HEK293 (cell line): ENCODE measurements around the gene HOOK1.

Experiments used
- ELK4 ChIP-seq: IDR thresholded peaks from 2 replicates; pipeline ENCODE4 v1.6.1; 2011; ENCODE audit warnings: mild to moderate bottlenecking, low read depth, low read length, borderline replicate concordance
- GLIS2 ChIP-seq: fragments of 450-650 bp; formaldehyde crosslinking; IDR thresholded peaks from 2 replicates; pipeline ENCODE4 v1.5.1; 2016; ENCODE audit warnings: missing biosample characterization, missing genetic modification characterization
- PATZ1 ChIP-seq: fragments of 450-650 bp; formaldehyde crosslinking; IDR thresholded peaks from 2 replicates; pipeline ENCODE4 v1.5.1; 2016; ENCODE audit warnings: missing biosample characterization, missing genetic modification characterization
- RBAK ChIP-seq: fragments of 450-650 bp; formaldehyde crosslinking; IDR thresholded peaks from 2 replicates; pipeline ENCODE4 v1.5.1; 2016; ENCODE audit warnings: missing biosample characterization, missing genetic modification characterization
- REPIN1 ChIP-seq: fragments of 450-650 bp; formaldehyde crosslinking; IDR thresholded peaks from 2 replicates; pipeline ENCODE4 v1.5.1; 2017; ENCODE audit warnings: missing biosample characterization, missing genetic modification characterization, low read depth
- ZNF169 ChIP-seq: fragments of 450-650 bp; formaldehyde crosslinking; IDR thresholded peaks from 2 replicates; pipeline ENCODE4 v1.5.1; 2016; ENCODE audit warnings: missing biosample characterization, missing genetic modification characterization
- ZNF214 ChIP-seq: fragments of 450-650 bp; formaldehyde crosslinking; IDR thresholded peaks from 2 replicates; pipeline ENCODE4 v1.5.1; 2017; ENCODE audit warnings: missing biosample characterization, mild to moderate bottlenecking, missing genetic modification characterization, borderline replicate concordance
- ZNF223 ChIP-seq: fragments of 450-650 bp; formaldehyde crosslinking; IDR thresholded peaks from 2 replicates; pipeline ENCODE4 v1.5.1; 2016; ENCODE audit warnings: missing biosample characterization, missing genetic modification characterization
- ZNF239 ChIP-seq: fragments of 450-650 bp; formaldehyde crosslinking; IDR thresholded peaks from 2 replicates; pipeline ENCODE4 v1.5.1; 2016; ENCODE audit warnings: missing biosample characterization, missing genetic modification characterization
- ZNF24 ChIP-seq: fragments of 450-650 bp; formaldehyde crosslinking; IDR thresholded peaks from 2 replicates; pipeline ENCODE4 v1.5.1; 2016; ENCODE audit warnings: missing biosample characterization, missing genetic modification characterization
- ZNF335 ChIP-seq: fragments of 450-650 bp; formaldehyde crosslinking; conservative IDR thresholded peaks from 2 replicates; pipeline ENCODE4 v1.5.1; 2016; ENCODE audit warnings: missing biosample characterization, missing genetic modification characterization
- ZNF398 ChIP-seq: fragments of 450-650 bp; formaldehyde crosslinking; IDR thresholded peaks from 2 replicates; pipeline ENCODE4 v1.5.1; 2017; ENCODE audit warnings: missing biosample characterization, missing genetic modification characterization
- ZNF416 ChIP-seq: fragments of 450-650 bp; formaldehyde crosslinking; IDR thresholded peaks from 2 replicates; pipeline ENCODE4 v1.5.1; 2016; ENCODE audit warnings: missing biosample characterization, missing genetic modification characterization
- ZNF426 ChIP-seq: fragments of 450-650 bp; formaldehyde crosslinking; IDR thresholded peaks from 2 replicates; pipeline ENCODE4 v1.5.1; 2017; ENCODE audit warnings: missing biosample characterization, missing genetic modification characterization, mild to moderate bottlenecking, inconsistent platforms, moderate library complexity
- ZNF473 ChIP-seq: fragments of 450-650 bp; formaldehyde crosslinking; IDR thresholded peaks from 2 replicates; pipeline ENCODE4 v1.5.1; 2017; ENCODE audit warnings: missing biosample characterization, missing genetic modification characterization
- ZNF501 ChIP-seq: fragments of 450-650 bp; formaldehyde crosslinking; IDR thresholded peaks from 2 replicates; pipeline ENCODE4 v1.5.1; 2016; ENCODE audit warnings: missing biosample characterization, missing genetic modification characterization
- ZNF514 ChIP-seq: fragments of 450-650 bp; formaldehyde crosslinking; IDR thresholded peaks from 2 replicates; pipeline ENCODE4 v1.5.1; 2016; ENCODE audit warnings: missing biosample characterization, missing genetic modification characterization
- ZNF660 ChIP-seq: fragments of 450-650 bp; IDR thresholded peaks from 2 replicates; pipeline ENCODE4 v1.5.1; 2018; ENCODE audit warnings: missing biosample characterization, mild to moderate bottlenecking, missing genetic modification characterization
- ZNF76 ChIP-seq: fragments of 450-650 bp; formaldehyde crosslinking; IDR thresholded peaks from 2 replicates; pipeline ENCODE4; 2016; ENCODE audit warnings: low read depth, missing biosample characterization, missing genetic modification characterization, borderline replicate concordance
- ZSCAN23 ChIP-seq: fragments of 450-650 bp; formaldehyde crosslinking; IDR thresholded peaks from 2 replicates; pipeline ENCODE4 v1.5.1; 2016; ENCODE audit warnings: missing biosample characterization, missing genetic modification characterization
- ZXDB ChIP-seq: fragments of 450-650 bp; formaldehyde crosslinking; IDR thresholded peaks from 2 replicates; pipeline ENCODE4 v1.5.1; 2016; ENCODE audit warnings: missing biosample characterization, missing genetic modification characterization
- TF ChIP-seq, protein P1 (sequence below): fragments of 450-650 bp; formaldehyde crosslinking; IDR thresholded peaks from 2 replicates; pipeline ENCODE4 v1.5.1; 2016; ENCODE audit warnings: missing biosample characterization, missing genetic modification characterization
- TF ChIP-seq, protein P2 (sequence below): fragments of 450-650 bp; formaldehyde crosslinking; IDR thresholded peaks from 2 replicates; pipeline ENCODE4 v1.5.1; 2016; ENCODE audit warnings: missing biosample characterization, missing genetic modification characterization
- TF ChIP-seq, protein P3 (sequence below): fragments of 450-650 bp; formaldehyde crosslinking; IDR thresholded peaks from 2 replicates; pipeline ENCODE4 v1.5.1; 2017; ENCODE audit warnings: missing biosample characterization, missing genetic modification characterization
- TF ChIP-seq, protein P4 (sequence below): fragments of 450-650 bp; formaldehyde crosslinking; IDR thresholded peaks from 2 replicates; pipeline ENCODE4 v1.5.1; 2016; ENCODE audit warnings: missing biosample characterization, missing genetic modification characterization

HOOK1 gene

DNA sequence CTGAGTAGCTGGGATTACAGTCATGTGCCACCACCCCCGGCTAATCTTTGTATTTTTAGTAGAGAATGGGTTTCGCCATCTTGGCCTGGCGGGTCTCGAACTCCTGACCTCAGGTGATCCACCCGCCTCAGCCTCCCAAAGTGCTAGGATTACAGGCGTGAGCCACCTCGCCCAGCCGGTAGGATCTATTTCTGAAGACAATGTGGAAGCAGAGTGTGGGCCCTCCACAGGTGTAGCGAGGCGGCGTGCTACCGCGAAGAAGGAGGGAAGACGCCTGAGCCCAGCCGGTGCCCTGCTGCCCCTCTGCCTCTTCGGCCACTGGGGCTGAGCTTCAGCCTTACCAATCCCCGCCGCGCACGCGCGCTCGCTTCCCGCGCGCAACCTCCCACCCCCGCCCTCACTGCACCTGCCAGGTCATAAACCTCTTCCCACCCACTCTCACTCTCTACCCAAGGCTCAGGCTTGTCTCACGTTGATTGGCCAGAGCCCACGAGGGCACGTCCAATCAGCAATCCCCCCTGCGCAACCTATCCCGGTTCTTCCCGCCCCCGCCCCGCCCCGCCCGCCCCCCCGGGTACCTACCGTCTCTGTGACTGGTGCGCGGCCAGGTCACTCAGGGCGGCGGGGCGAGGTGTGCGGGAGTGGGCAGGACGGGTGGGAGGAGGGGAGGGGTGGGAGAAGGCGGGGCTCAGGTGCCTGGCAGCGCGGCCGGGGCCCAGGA lies 409 bp upstream of the HOOK1 start (continued):
- TF ChIP-seq ZSCAN23 (no peak), ZNF660 (tag by site-specific recombination) (no peak), ZNF169 (tag by site-specific recombination) (no peak), ZNF501 (peak; percentile 96), ZNF473 (tag by site-specific recombination) (no peak), REPIN1 (0 out of 2 replicates have a peak, but pooled peaks have one; percentile 50), ZNF239 (peak; percentile 48; the same call in 1 of the 2 replicates), ZNF426 (tag by site-specific recombination) (no peak), ZNF335 (peak; percentile 52), ZNF24 (tag by site-specific recombination) (0 out of 2 replicates have a peak, but pooled peaks have one; percentile 57), PATZ1 (tag by site-specific recombination) (0 out of 2 replicates have a peak, but pooled peaks have one; percentile 26), ELK4 (no peak), ZNF398 (tag by site-specific recombination) (no peak), GLIS2 (peak; percentile 28), RBAK (tag by site-specific recombination) (no peak), ZNF223 (no peak), ZNF514 (tag by site-specific recombination) (no peak), ZNF76 (tag by site-specific recombination) (peak; percentile 51), ZNF416 (tag by site-specific recombination) (no peak), ZXDB (peak; percentile 74), ZNF214 (tag by site-specific recombination) (no peak)
- TF ChIP-seq, protein P1, sequence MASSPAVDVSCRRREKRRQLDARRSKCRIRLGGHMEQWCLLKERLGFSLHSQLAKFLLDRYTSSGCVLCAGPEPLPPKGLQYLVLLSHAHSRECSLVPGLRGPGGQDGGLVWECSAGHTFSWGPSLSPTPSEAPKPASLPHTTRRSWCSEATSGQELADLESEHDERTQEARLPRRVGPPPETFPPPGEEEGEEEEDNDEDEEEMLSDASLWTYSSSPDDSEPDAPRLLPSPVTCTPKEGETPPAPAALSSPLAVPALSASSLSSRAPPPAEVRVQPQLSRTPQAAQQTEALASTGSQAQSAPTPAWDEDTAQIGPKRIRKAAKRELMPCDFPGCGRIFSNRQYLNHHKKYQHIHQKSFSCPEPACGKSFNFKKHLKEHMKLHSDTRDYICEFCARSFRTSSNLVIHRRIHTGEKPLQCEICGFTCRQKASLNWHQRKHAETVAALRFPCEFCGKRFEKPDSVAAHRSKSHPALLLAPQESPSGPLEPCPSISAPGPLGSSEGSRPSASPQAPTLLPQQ: peak; percentile 86
- TF ChIP-seq, protein P2, sequence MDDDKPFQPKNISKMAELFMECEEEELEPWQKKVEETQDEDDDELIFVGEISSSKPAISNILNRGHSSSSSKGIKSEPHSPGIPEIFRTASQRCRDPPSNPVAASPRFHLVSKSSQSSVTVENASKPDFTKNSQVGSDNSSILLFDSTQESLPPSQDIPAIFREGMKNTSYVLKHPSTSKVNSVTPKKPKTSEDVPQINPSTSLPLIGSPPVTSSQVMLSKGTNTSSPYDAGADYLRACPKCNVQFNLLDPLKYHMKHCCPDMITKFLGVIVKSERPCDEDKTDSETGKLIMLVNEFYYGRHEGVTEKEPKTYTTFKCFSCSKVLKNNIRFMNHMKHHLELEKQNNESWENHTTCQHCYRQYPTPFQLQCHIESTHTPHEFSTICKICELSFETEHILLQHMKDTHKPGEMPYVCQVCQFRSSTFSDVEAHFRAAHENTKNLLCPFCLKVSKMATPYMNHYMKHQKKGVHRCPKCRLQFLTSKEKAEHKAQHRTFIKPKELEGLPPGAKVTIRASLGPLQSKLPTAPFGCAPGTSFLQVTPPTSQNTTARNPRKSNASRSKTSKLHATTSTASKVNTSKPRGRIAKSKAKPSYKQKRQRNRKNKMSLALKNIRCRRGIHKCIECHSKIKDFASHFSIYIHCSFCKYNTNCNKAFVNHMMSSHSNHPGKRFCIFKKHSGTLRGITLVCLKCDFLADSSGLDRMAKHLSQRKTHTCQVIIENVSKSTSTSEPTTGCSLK: no peak
- TF ChIP-seq, protein P3, sequence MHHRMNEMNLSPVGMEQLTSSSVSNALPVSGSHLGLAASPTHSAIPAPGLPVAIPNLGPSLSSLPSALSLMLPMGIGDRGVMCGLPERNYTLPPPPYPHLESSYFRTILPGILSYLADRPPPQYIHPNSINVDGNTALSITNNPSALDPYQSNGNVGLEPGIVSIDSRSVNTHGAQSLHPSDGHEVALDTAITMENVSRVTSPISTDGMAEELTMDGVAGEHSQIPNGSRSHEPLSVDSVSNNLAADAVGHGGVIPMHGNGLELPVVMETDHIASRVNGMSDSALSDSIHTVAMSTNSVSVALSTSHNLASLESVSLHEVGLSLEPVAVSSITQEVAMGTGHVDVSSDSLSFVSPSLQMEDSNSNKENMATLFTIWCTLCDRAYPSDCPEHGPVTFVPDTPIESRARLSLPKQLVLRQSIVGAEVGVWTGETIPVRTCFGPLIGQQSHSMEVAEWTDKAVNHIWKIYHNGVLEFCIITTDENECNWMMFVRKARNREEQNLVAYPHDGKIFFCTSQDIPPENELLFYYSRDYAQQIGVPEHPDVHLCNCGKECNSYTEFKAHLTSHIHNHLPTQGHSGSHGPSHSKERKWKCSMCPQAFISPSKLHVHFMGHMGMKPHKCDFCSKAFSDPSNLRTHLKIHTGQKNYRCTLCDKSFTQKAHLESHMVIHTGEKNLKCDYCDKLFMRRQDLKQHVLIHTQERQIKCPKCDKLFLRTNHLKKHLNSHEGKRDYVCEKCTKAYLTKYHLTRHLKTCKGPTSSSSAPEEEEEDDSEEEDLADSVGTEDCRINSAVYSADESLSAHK (tag by site-specific recombination): no peak; the same call in 1 of the 2 replicates
- TF ChIP-seq, protein P4, sequence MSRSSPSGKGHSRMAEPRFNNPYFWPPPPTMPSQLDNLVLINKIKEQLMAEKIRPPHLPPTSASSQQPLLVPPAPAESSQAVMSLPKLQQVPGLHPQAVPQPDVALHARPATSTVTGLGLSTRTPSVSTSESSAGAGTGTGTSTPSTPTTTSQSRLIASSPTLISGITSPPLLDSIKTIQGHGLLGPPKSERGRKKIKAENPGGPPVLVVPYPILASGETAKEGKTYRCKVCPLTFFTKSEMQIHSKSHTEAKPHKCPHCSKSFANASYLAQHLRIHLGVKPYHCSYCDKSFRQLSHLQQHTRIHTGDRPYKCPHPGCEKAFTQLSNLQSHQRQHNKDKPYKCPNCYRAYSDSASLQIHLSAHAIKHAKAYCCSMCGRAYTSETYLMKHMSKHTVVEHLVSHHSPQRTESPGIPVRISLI: no peak
